ENCODE results near the gene DNAJB4.

DNAJB4 gene

DNA sequence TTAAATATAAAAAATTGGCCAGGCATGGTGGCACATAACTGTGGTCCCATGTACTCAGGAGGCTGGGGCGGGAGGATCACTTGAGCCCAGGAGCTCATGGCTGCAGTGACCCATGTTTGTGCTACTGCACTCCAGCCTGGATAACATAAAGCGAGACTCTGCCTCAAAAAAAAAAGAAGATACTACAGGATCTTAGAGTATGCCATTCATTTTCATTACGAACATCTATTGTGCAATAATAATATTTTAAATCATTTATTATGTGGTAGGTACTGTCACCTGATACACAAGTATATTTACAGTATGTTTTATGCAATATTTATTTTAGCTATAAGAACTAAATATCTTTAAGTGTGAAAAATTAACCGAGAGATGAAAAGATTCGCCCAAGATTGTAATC lies 31.7 kb downstream of the DNAJB4 start:
- H3K4me3 ChIP-seq (ENCODE audit: low read length), result no peak overlapping the region
- TF ChIP-seq, protein P1, sequence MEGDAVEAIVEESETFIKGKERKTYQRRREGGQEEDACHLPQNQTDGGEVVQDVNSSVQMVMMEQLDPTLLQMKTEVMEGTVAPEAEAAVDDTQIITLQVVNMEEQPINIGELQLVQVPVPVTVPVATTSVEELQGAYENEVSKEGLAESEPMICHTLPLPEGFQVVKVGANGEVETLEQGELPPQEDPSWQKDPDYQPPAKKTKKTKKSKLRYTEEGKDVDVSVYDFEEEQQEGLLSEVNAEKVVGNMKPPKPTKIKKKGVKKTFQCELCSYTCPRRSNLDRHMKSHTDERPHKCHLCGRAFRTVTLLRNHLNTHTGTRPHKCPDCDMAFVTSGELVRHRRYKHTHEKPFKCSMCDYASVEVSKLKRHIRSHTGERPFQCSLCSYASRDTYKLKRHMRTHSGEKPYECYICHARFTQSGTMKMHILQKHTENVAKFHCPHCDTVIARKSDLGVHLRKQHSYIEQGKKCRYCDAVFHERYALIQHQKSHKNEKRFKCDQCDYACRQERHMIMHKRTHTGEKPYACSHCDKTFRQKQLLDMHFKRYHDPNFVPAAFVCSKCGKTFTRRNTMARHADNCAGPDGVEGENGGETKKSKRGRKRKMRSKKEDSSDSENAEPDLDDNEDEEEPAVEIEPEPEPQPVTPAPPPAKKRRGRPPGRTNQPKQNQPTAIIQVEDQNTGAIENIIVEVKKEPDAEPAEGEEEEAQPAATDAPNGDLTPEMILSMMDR (conservative IDR thresholded peaks at IDR 0.05; ENCODE audit: low read length), result no peak
- DNase-seq (ENCODE audit: low read depth), result no peak

GRCh38 chr1:78038071-78038470 lies 33.3 kb downstream of the DNAJB4 start:
- no peak overlapping the region for H3K4me3 ChIP-seq (ENCODE audit: low read length)
- peak; percentile 29 for DNase-seq (ENCODE audit: low read depth)
- TF ChIP-seq, protein P1 (conservative IDR thresholded peaks at IDR 0.05; ENCODE audit: low read length), result no peak

- TF ChIP-seq, protein P1 (conservative IDR thresholded peaks at IDR 0.05; ENCODE audit: low read length), result no peak
- no peak overlapping the region for H3K4me3 ChIP-seq (ENCODE audit: low read length)
- peak; percentile 23 for DNase-seq (ENCODE audit: low read depth)
Observed at GRCh38 chr1:78038491-78038939, 33.8 kb downstream of the DNAJB4 start.

- no peak for DNase-seq (ENCODE audit: low read depth)
- H3K4me3 ChIP-seq (ENCODE audit: low read length), result no peak overlapping the region
- TF ChIP-seq, protein P1 (conservative IDR thresholded peaks at IDR 0.05; ENCODE audit: low read length), result no peak
Observed at GRCh38 chr1:78040484-78041089, 35.8 kb downstream of the DNAJB4 start.

GRCh38 chr1:78043436-78043835 lies 38.7 kb downstream of the DNAJB4 start:
- TF ChIP-seq, protein P1 (conservative IDR thresholded peaks at IDR 0.05; ENCODE audit: low read length), result no peak
- DNase-seq (ENCODE audit: low read depth), result no peak
- no peak overlapping the region for H3K4me3 ChIP-seq (ENCODE audit: low read length)

- no peak for DNase-seq (ENCODE audit: low read depth)
- TF ChIP-seq, protein P1 (conservative IDR thresholded peaks at IDR 0.05; ENCODE audit: low read length), result no peak
- H3K4me3 ChIP-seq (ENCODE audit: low read length), result peak overlapping the region; percentile 66; the same call in 1 of the 2 replicates
Observed at GRCh38 chr1:78044796-78045562, 40.2 kb downstream of the DNAJB4 start.

GRCh38 chr1:78045563-78045925 lies 40.8 kb downstream of the DNAJB4 start:
- H3K4me3 ChIP-seq (ENCODE audit: low read length), result peak overlapping the region; percentile 66
- no peak for DNase-seq (ENCODE audit: low read depth)
- TF ChIP-seq, protein P1 (conservative IDR thresholded peaks at IDR 0.05; ENCODE audit: low read length), result no peak
